ENCODE data around the gene GALT. TPM values are rescaled to one million over a fixed set of nuclear protein-coding genes. Genes with fewer than 3 reads are reported as not detected.
A peak's percentile ranks its signal among the peaks of the same experiment; 100 is the strongest.

Gene GALT
- total and polyA plus RNA-seq, 2 donors from 2014 or later: 49.2 to 83.7 TPM

GRCh38 chr9:34606905-34607304, 39.6 kb upstream of the GALT start:
- H3K4me3 ChIP-seq (ENCODE audit: low read length in 3 of 3): no peak overlapping the region
- TF ChIP-seq CTCF (IDR thresholded peaks at IDR 0.05; ENCODE audit: borderline replicate concordance, extremely low read depth, insufficient read depth): no peak
- H3K36me3 ChIP-seq (ENCODE audit: control insufficient read depth in 2 of 3, insufficient read depth in 3 of 3, low read length in 3 of 3): no peaks in the 10 kb centered on the region
- DNase-seq: no peak
- FAIRE-seq: no peak
- no peak overlapping the region for H3K27ac ChIP-seq (ENCODE audit: low read depth in 2 of 2, low read length in 2 of 2)
- no peak overlapping the region for H3K9ac ChIP-seq (ENCODE audit: low read length in 3 of 3)
- H3K4me1 ChIP-seq (ENCODE audit: control insufficient read depth in 2 of 3, insufficient read depth in 2 of 3, low read depth in 1 of 3, low read length in 3 of 3): peaks cover 0 to 11% (median 8%) of the 10 kb centered on the region in 3 donors
- no peaks in the 10 kb centered on the region for H3K27me3 ChIP-seq (ENCODE audit: control insufficient read depth, insufficient read depth, low read length)
- intact Hi-C loops (cut with DNase I): no loop called here
- no peaks in the 10 kb centered on the region for H3K9me3 ChIP-seq (ENCODE audit: control insufficient read depth in 2 of 3, insufficient read depth in 1 of 3, low read length in 3 of 3)

- FAIRE-seq: no peak
- Histone ChIP-seq H3K9me3 (ENCODE audit: control insufficient read depth in 2 of 3, insufficient read depth in 1 of 3, low read length in 3 of 3) (no peaks in the 10 kb centered on the region), H3K4me1 (ENCODE audit: control insufficient read depth in 2 of 3, insufficient read depth in 2 of 3, low read depth in 1 of 3, low read length in 3 of 3) (peaks cover 0 to 11% (median 8%) of the 10 kb centered on the region in 3 donors), H3K9ac (ENCODE audit: low read length in 3 of 3) (no peak overlapping the region), H3K27ac (ENCODE audit: low read depth in 2 of 2, low read length in 2 of 2) (no peak overlapping the region), H3K36me3 (ENCODE audit: control insufficient read depth in 2 of 3, insufficient read depth in 3 of 3, low read length in 3 of 3) (no peaks in the 10 kb centered on the region), H3K4me3 (ENCODE audit: low read length in 3 of 3) (no peak overlapping the region), H3K27me3 (ENCODE audit: control insufficient read depth, insufficient read depth, low read length) (no peaks in the 10 kb centered on the region)
- intact Hi-C loops (cut with DNase I): no loop called here
- no peak for TF ChIP-seq CTCF (IDR thresholded peaks at IDR 0.05; ENCODE audit: borderline replicate concordance, extremely low read depth, insufficient read depth)
- no peak for DNase-seq
These were observed 39.1 kb upstream of the GALT start for GRCh38 chr9:34607331-34607730.

- peaks cover 0 to 7% (median 6%) of the 10 kb centered on the region in 3 donors for H3K36me3 ChIP-seq (ENCODE audit: control insufficient read depth in 2 of 3, insufficient read depth in 3 of 3, low read length in 3 of 3)
- peak overlapping the region in 1 of 3 donors; percentile 91 for H3K4me3 ChIP-seq (ENCODE audit: low read length in 3 of 3)
- H3K27me3 ChIP-seq (ENCODE audit: control insufficient read depth, insufficient read depth, low read length): no peaks in the 10 kb centered on the region
- H3K4me1 ChIP-seq (ENCODE audit: control insufficient read depth in 2 of 3, insufficient read depth in 2 of 3, low read depth in 1 of 3, low read length in 3 of 3): peaks cover 0 to 15% (median 11%) of the 10 kb centered on the region in 3 donors
- FAIRE-seq (no peak), DNase-seq (peak in 1 of 5 donors; percentile 75)
- H3K27ac ChIP-seq (ENCODE audit: low read depth in 2 of 2, low read length in 2 of 2): no peak overlapping the region
- TF ChIP-seq CTCF (IDR thresholded peaks at IDR 0.05; ENCODE audit: borderline replicate concordance, extremely low read depth, insufficient read depth): no peak
- no peaks in the 10 kb centered on the region for H3K9me3 ChIP-seq (ENCODE audit: control insufficient read depth in 2 of 3, insufficient read depth in 1 of 3, low read length in 3 of 3)
- peak overlapping the region in 1 of 3 donors; percentile 88 for H3K9ac ChIP-seq (ENCODE audit: low read length in 3 of 3)
- intact Hi-C loops (cut with DNase I): no loop called here
These were observed 35.9 kb upstream of the GALT start for GRCh38 chr9:34610434-34611206.

Data from kidney (tissue), 14 donors.